ENCODE results near the gene EPHB3.
"Not testable (repeated sequence)": the region's sequence is repeated elsewhere in the genome, so short reads cannot be mapped to it uniquely, and the experiment has no call there.

Gene EPHB3

DNA sequence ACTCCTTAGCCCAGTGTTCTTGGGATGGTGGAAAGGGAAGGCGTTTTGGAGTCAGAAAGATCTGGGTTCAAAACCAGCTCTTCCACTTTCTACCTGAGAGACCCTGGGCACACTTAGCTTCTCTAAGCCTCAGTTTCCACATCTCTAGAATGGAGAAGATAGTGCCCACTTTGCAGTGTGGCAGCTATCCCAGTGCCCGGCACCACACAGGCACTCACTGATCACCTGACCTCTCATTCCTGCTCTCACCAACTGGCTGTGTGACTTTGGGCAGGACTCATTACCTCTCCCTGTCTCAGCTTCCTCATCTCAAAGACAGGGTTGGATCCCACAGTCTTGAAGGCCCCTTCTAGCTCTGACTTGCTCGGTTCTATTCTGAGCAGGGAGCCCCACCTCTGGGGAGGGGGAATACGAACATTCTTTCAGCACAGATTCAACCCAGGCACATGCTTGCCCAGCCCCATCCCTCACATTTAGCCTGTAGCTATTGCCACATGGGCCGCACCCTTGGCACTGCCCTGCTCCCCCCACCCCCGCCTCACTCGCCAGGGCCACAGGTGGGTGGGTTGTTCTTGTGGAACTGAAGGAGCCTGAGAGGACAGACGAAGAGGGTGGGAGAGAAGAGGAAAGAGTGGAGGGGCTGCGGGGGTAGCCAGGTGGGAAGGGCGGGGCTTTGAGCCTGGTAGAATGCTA lies 39.2 kb downstream of the EPHB3 start:
- DNase-seq, result no peak

DNA sequence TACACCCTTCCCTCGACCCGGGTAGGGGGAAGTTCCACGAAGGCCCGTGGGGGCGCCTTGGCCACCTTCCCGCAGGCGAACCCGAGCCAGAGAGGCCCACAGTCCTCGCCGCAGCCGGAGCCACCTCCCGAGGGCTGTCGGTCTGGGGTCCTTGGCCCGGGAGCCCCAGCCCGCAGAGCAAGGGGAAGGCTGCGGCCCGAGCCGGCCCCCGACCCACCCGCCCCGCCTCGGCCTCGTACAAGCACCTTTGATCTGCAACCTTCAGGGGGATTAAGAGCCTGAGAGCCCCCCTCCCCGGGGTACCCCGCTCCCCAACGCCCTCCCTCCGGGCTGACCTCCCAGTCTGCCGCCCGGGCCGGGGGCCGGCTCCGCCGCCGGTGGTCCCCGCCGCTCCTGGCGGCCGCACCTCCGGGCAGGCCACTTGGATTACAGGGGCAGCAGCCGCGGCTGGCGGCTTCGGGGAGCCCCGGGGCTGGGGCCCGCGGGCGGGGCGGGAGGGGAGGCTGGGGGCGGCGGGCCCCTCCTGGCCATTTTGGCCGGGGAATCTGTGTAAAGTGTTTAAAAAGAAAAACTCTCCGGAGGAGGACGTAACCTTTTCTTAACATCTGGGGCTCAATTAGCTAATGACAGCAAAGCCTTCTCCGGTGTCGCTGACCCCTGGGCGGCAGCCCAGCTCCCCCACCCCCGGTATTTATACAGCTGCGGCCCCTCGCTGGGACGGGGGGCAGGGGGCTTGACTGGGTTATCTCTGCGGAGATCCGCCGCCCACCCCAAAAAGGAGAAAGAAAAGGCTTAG lies 40.2 kb downstream of the EPHB3 start:
- no peak for DNase-seq

DNA sequence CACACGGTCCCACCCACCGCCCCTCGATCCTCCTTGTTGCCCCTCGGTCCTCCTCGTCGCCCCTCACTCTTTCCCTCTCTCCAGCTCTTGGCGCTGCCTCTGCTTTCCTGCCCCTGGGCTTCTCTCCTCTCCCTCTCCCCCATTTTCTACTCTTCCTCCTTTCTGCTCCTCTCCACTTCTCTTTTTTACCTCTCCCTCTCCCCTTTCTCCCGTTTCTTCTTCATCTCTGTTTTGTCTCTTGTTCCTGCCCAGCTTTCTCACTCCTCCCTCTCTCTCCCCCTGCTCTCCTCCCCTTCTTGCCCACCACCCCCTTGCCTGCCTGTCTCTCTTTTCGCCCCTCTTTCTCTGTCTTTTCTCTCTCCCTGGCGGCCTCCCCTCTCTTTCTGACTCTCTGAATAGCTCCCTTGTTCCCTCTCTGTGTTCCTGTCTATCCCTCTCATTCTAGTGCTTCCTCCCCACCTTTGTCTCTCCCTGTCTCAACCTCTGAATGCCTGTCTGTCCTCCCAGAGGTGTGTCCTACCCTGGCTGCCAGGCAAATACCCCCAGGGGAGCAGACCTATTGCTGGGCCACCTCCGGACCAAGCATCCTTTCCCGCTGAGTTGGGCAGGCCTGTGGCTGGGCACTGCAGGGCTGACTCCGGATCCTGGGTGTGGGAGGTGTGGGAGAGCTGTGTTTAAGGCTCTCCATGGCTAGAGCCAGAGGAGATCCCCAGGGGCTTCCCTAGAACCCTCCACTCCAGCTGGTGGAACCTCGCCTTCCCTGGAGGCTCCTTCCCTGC lies 41.0 kb downstream of the EPHB3 start:
- no peak for DNase-seq

DNA sequence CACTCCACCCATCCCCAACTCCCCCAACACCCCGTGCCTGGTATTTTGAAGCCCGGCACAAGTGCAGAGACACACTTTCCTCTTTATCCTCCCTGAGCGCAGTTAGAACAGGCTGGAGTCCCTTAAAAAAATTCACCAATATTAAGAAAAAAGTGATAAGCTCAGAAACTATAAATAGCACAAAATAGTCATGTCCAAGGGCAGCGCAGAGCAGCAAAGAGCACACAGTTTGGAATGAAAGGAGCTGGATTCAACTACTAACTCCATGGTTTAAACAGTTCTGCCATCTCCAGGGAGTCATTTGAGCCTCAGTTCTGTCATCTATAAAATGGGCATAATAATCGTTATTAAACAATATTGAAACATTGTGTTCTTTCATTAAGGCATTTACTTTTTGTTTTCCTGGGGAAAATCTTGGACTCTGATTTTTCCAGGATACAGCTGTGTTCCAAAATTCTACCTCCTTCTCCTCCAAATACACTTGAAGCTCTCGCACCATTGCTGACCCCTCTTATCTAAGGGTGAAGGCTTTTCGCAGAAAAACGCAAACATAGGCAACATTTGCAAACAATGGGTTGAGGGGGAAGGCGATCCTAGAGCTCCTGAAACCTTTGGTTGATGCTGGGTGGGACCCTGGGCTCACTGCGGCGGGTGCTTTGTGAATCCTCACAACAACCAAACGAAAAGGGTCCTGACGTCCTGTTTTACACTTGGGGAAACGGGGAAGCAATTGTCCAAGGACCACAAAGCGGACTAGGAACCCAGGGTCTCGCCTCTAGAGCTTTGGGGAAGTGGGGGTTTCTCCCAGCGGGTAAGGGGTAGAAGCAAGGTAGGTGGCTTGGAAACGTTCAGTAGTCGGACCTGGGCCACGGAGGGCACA lies 41.8 kb downstream of the EPHB3 start:
- DNase-seq, result no peak

DNA sequence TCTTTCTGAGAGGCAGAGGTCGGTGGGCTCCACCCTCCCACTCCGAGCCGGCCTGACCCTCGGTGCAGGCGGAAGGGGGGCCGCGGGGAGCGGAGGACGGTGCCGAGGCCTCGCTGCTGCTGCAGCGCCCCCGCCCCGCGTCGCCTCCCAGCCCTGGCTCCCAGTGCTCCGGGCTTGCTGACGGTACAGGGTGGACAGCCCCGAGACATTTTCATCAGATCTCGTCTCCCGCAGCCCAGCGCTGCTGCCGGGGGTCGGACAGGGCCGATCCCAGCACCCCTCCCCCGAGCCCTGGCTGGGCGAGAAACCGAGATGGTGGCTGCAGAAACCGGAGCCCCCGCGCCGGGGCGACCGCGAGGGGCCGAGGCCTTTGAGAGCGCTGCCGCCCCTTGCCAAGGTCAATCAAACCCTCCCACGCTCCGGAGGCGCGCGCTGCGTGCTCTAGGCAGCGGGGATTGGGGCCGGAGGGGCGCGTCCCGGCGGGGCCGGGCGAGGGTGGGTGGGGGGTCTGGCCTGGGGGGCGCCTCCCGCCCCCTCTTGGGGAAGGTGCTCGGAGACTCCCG lies 42.5 kb downstream of the EPHB3 start:
- DNase-seq, result no peak

DNA sequence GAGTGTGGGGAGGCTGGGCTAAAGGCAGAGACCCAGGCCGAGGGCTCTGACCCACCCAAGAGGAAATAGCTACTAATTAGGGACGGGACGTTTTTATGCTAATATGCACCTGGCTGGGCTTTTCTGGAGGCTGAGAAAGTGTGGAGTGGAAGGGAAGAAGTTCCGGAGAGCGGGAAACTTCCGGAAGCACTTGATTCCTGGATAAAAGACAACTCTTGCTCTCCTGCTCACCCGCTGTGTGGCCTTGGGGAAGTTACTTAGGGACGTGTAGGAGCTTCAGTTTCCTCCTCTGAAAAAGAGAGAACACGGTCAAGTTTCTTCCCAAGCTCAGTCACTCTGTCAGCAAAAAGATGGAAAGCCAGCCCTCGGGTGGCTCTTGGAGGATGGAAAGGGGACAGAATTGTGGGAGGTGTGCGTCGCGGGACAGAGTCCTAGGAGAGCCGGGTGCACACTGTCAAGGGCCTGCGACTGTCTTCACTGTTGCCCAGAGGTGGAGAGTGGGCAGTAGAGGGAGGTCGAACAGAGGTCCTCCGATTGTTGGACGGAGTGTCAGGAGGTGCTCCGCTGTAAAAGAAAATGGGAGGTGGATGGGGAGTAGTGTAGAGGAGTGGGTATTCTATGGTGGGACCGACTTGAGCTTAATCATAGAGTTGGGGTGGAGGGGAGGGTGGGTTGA lies 43.2 kb downstream of the EPHB3 start:
- DNase-seq, result no peak

DNA sequence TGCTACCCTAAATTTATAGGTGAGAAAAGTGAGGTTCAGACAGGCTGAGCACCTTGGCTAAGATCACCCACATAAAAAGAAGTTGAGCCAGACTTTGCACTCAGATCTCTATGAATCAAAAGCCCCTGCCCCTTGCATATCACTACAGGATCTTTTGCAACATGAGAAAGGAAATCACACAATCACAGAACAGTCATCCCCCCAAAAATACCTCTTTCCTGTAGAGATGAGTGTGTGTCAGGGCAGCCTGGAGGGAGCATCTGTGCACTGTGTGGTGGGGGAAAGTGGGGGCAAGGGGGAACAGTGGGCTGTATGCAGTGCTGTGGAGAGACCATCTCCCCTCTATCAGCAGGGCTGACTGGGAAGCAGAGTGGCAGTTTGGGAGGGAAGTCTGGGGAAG lies 46.6 kb downstream of the EPHB3 start:
- no peak for DNase-seq

DNA sequence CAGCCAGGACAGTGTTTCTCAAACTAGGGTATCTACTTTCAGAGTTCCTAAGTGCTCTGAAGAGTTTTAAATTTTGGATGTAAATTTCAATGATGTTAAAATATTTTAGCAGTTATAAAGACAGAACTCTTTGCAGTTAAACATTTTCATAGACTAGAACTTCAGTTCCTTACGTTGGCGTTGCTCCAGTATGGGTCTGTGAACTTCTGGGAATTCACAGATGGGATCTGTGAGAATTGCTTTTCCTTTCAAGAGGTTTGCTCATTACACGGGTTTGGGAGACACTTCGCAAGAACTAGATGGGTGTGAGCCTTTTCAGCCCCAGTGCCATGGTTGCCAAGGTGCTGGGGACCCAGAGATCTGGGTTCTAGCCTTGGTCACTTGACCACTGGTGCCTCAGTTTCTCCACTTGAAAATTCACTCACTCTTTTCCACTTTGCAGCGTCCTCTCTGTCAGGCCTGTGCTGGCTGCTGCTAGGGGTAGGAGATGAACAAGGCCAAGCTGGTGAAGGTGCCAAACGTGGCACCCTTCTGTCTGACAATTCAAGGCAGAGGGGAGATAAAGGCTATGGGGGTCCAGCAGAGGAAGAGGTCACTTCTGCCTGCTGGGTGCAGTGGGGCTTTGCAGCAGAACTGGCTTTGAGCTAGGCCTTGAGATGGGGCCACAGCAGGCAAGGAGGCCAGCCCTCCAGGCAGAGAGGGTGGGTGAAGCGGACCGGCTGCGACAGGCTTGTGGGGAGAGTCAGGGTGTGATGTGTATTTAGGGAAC lies 48.1 kb downstream of the EPHB3 start:
- no peak for DNase-seq

DNA sequence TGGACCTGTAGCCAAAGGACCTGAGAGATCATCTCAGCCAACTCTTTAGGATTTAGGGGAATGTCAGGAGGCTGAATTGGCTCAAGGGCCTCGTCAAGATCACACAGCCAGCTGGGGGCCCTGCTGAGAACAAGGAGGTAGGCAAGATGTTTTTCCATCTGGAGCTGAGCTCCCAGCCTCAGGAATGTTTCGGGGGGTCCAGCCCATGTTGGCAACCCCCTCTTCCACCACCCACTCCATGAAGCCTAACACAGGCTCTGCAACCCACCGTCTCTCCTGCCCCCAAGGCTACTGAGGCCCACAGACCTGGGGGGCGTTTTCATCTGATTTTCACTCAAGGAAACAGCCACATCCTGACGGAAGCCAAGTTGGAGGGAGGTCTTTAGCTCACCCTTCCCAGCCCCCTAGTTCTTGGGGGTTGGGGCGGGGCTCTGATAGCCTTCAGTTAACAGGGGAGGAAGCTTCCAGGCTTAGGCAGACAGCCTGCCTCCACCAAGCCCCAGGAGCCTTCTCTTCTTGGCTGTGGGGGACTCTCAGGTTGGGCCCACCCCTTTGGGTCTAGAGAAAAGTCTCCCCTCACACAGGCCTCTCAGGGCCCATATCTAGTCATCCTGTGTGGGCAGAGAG lies 48.8 kb downstream of the EPHB3 start:
- DNase-seq, result no peak

DNA sequence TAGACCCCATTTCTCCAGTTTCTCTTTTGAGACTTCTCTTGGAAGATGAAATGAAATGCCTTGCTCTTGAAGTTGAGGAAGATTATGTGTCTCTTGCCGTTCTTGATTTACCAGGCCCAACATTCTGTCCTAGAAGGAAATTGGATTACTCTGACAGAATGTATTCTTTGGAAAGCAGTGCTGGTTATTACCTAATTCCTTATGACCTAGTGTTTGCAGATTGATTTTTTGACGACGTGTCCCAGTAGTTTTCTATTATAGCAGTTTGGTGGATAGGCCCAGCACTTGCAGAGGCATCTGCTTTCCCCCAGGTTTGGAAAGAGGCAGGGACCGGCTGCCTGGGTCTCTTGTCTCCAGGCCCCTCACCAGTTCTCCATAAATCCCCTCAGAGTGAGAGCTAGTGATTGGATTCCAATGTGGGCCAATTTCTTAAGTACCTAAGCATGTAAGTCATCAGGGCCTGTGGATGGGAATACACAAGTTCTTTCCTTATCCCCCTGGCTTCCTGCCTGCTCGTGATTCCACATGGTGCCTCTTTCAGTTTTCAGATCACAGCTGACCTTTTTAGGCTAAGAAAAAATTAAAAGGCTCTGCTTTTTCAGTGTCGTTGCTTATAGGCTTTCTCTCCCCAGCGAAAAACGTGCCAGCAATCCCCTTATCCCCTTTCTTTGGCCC lies 50.2 kb downstream of the EPHB3 start:
- DNase-seq, result peak; percentile 59

DNA sequence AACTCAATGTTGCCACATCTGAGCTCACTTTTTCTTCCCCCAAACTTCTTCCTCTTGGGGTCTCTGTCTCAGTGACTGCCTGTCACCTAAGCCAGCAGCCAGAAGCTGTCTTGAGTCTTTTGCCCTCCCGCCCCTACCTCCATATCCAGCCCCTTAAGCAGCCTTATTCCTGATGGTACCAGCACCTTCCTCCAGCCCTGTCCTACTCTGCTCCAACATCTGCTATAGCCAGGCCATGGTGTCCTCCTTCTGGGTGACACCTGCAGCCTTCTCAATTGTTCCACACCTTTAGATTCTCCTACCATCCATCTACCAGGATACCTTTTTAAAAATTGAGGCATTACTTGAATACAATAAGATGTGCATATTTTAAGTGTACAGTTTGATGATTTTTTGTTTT lies 53.8 kb downstream of the EPHB3 start:
- DNase-seq, result no peak

DNA sequence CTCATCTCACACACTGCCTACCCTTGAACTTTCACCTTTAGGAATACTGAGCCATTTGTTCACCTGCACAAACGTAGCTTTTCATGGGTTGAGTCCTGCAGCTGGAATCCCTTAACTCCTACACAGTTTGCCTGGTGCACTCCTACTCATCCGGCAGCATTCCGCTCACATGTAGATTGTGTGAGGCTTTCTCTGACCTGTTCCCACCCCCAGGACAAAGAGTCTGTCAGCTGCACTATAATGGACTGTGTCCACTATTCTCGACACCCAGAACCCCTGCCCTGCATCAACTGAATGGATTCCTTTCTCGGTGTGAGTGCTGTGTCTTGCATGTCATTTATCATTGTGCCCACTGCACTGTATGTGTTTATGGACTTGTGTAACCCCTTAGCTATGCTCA lies 54.9 kb downstream of the EPHB3 start:
- no peak for DNase-seq

DNA sequence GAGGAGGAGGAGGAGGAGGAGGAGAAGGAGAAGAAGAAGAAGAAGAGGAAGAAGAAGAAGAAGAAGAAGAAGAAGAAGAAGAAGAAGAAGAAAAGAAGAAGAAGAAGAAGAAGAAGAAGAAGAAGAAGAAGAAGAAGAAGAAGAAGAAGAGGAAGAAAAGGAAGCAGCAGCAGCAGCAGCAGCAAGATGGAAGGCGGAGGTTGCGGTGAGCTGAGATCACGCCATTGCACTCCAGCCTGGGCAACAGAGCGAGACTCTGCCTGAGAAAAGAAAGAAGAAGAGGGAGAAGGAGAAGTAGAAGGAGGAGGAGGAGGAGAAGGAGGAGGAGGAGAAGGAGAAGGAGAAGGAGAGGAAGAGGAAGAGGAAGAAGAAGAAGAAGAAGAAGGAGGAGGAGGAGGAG lies 55.7 kb downstream of the EPHB3 start:
- not testable (repeated sequence) for DNase-seq

DNA sequence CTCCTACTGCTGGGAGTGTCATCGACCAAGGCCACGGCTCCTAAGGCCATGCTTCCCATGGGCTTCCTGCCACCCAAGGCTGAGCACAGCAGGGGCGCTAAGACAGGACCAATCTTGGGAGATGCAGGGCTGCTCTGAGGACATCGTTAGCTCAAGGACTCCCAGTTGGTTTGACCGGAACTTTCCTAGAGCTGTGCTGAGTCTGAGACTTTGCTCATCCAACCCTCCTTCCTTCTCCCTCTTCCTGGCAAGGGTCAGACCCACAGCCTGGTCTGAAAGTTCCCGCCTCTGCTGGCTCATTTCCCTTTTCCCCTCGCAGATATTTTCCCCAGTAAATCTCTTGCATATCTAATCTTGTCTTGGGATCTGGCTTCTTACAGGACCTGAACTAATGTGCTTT lies 57.2 kb downstream of the EPHB3 start:
- DNase-seq, result no peak

DNA sequence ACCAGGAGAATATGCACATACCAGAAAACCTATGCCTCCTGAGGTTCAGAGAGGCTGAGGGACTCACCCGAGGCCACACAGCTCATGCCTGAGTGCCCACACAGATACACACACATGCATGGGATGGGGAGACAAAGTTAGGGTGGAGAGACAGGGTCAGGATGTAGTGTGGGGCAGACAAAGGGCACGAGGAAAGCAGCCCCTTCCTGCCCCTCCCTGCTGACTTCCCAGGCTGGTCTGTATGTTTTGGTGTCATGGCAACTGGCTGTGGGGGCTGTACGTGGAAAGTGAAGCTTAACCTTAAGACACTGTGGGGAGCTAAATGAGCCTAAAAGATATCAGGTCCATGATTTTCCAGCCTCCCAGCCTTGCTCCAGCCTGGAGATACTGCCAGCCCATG lies 57.8 kb downstream of the EPHB3 start:
- DNase-seq, result no peak

DNA sequence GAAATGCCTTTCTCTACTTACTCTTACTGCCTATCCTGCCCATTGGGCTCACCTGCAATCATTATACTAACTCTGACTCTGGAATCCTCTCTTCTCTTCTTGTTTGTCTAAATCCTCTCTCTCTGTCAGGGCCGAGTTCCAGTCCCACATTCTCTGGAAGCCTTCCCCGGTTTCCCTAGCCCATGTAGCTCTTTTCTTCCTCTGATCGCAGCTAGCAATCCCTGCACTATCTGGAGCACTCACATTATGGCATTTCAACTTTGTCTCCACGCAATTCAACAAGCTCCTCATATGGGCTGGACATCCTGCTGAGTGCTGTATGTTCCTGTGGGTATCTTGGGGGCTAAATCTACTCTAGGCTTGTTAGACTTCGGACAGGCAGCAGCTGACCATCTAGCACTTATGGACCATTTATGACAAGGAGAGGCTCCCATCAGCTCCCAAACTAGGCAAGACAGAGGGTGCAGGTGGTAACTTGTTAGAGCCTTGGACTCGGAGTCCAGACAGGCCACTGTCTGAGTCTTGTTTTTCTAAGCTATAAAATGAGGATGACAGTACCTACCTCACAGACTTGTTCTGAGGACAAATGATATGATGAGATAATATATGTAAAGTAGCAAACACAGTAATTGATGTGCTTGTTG lies 58.3 kb downstream of the EPHB3 start:
- DNase-seq, result no peak

DNA sequence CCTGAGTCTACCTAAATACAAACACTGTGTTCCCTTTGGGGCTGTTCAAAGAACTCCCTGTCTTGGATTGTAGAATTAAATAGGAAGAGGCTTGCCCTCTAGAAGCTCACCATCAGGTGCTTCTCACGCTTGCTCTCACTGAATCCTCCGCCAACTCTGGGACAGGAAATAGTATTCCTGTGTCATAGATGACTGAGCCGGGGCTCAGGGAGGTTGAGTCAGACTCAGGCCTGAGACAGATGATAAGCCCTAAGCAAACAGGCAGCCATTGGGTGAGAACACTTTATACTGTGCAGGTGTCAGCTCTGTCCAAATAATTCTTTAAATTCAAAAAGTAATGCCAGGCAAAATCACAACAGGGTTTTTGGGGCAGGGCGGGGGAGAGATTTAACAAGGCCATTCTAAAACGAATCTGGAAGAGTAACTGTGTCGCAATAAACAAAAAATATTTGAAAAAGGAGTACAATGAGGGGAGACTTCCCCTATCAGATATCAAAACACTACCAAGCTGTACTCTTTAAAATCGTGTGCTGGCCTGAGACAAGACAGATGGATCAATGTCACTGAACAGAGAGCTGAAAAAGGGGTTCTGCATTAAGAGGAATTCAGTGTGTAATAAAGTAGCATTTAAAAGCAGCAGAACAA lies 59.0 kb downstream of the EPHB3 start:
- no peak for DNase-seq

DNA sequence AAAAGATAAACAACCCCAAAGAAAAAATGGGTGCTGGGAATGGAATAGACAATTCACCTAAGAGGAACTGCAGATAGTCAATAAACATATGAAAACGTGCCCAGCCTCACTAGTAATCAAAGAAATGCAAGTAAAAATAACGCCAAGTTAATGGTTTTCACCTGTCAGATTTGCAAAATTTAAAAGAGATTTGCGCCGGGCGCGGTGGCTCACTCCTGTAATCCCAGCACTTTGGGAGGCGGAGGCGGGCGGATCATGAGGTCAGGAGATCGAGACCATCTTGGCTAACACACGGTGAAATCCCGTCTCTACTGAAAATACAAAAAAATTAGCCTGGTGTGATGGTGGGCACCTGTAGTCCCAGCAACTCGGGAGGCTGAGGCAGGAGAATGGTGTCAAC lies 60.6 kb downstream of the EPHB3 start:
- not testable (repeated sequence) for DNase-seq

DNA sequence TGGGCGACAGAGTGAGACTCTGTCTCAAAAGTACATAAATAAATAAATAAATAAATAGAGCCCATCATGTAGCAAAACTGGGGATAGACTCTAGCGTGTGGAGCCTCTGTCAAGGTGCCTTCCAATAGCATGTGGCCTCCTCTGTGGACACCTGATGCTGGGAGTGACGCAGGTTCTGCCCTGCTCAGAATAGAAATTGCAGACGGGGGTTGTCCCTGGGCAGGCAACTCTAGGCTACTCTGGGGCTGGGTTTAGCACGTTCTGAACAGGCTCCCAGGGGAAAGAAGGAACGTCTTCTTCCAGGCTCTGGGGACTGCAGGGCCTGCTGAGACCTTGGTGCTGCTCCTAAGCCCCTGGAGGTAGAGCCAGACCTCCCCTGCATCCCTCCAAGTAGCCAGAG lies 65.3 kb downstream of the EPHB3 start:
- DNase-seq, result no peak

Data from fibroblast of skin of abdomen (primary cell).